IMR-90 (cell line): Measurements from ENCODE around the gene BRPF1. TPM values are rescaled to one million over a fixed set of nuclear protein-coding genes. Genes with fewer than 3 reads are reported as not detected.

ENCODE experiments used
- ATAC-seq: fragments of 200-7000 bp; cut with Tn5 transposase; 2 replicates; pipeline ENCODE4 v1.9.1; 2020; ENCODE audit warnings: low read depth, mild to moderate bottlenecking, moderate library complexity
- BruUV-seq: library from RNA; stranded (reverse); fragments of 400-500 nt; replicated peaks from 2 replicates; lab custom pipeline; 2021; lab: Mats Ljungman, UMichigan
- CTCF ChIA-PET: fragments of 300-600 bp; formaldehyde crosslinking; extraction: SDS; loops from one replicate; lab custom pipeline; 2021; ENCODE audit warnings: antibody characterized with exemption; lab: Yijun Ruan, JAX
- POLR2A ChIA-PET: fragments of 300-600 bp; sonication (Branson Sonifier 250); formaldehyde crosslinking; loops from one replicate; lab custom pipeline; 2022; ENCODE audit warnings: antibody characterized with exemption; ENCODE audit not compliant: unreplicated experiment; lab: Charles Lee
- DNase-seq: peaks from one replicate; pipeline ENCODE4 v3.0.0; 2013
- H2AFZ ChIP-seq: replicated peaks from 2 replicates; pipeline ENCODE3; 2013; ENCODE audit warnings: low read length, mild to moderate bottlenecking; ENCODE audit not compliant: poor library complexity
- H2AK5ac ChIP-seq: 2 replicates; pipeline ENCODE4 v1.6.1; 2013; ENCODE audit warnings: low read depth, low read length, inconsistent platforms
- H2AK9ac ChIP-seq: replicated peaks from 2 replicates; pipeline ENCODE3; 2013; ENCODE audit warnings: mild to moderate bottlenecking, low read depth, low read length, moderate library complexity; ENCODE audit not compliant: poor library complexity
- H2BK120ac ChIP-seq: 2 replicates; pipeline ENCODE4 v1.6.1; 2013; ENCODE audit warnings: low read depth, low read length, inconsistent platforms
- H2BK15ac ChIP-seq: 3 replicates; pipeline ENCODE4 v1.6.1; 2013; ENCODE audit warnings: low read depth, low read length, inconsistent platforms
- H2BK20ac ChIP-seq: 2 replicates; pipeline ENCODE4 v1.6.1; 2013; ENCODE audit warnings: low read depth, mild to moderate bottlenecking, inconsistent platforms, low read length, moderate library complexity
- H2BK5ac ChIP-seq: 2 replicates; pipeline ENCODE4 v1.6.1; 2013; ENCODE audit warnings: mild to moderate bottlenecking, low read depth, low read length, inconsistent platforms; ENCODE audit not compliant: poor library complexity, severe bottlenecking
- H3K14ac ChIP-seq: replicated peaks from 2 replicates; pipeline ENCODE4 v1.6.1; 2013; ENCODE audit warnings: low read depth, low read length, inconsistent platforms
- H3K18ac ChIP-seq: 2 replicates; pipeline ENCODE4 v1.6.1; 2013; ENCODE audit warnings: low read depth, low read length, control low read depth
- H3K23ac ChIP-seq: 2 replicates; pipeline ENCODE4 v1.6.1; 2013; ENCODE audit warnings: low read depth, low read length, inconsistent platforms
- H3K27ac ChIP-seq: 2 replicates; pipeline ENCODE4 v1.5.1; 2013; ENCODE audit warnings: mild to moderate bottlenecking, control low read depth, low read length; ENCODE audit not compliant: insufficient read depth
- H3K27me3 ChIP-seq: 2 replicates; pipeline ENCODE4 v1.6.1; 2013; ENCODE audit warnings: low read length; ENCODE audit not compliant: control insufficient read depth, insufficient read depth
- H3K36me3 ChIP-seq: 2 replicates; pipeline ENCODE4 v1.6.1; 2013; ENCODE audit warnings: low read length, mixed read lengths; ENCODE audit not compliant: control insufficient read depth, insufficient read depth
- H3K4ac ChIP-seq: 2 replicates; pipeline ENCODE4 v1.6.1; 2013; ENCODE audit warnings: low read depth, low read length, inconsistent platforms
- H3K4me1 ChIP-seq: 2 replicates; pipeline ENCODE4 v1.6.1; 2013; ENCODE audit warnings: low read length, mixed read lengths; ENCODE audit not compliant: control insufficient read depth, insufficient read depth
- H3K4me2 ChIP-seq: 2 replicates; pipeline ENCODE4 v1.6.1; 2013; ENCODE audit warnings: low read depth, mild to moderate bottlenecking, control low read depth, low read length, moderate library complexity
- H3K4me3 ChIP-seq: 2 replicates; pipeline ENCODE4 v1.5.1; 2013; ENCODE audit warnings: low read depth, mild to moderate bottlenecking, control low read depth, low read length, moderate library complexity; ENCODE audit not compliant: insufficient read depth
- H3K56ac ChIP-seq: 2 replicates; pipeline ENCODE4 v1.6.1; 2013; ENCODE audit warnings: low read length, inconsistent platforms; ENCODE audit not compliant: insufficient read depth; ENCODE audit errors: extremely low read depth
- H3K79me1 ChIP-seq, 2 experiments: 2 replicates each; pipeline ENCODE4 v1.6.1; 2013; ENCODE audit warnings: low read length in 2 of 2, inconsistent platforms in 1 of 2, low read depth in 1 of 2
- H3K9ac ChIP-seq: 2 replicates; pipeline ENCODE4 v1.6.1; 2013; ENCODE audit warnings: low read depth, low read length, control low read depth
- H3K9me1 ChIP-seq: 2 replicates; pipeline ENCODE4 v1.6.1; 2013; ENCODE audit warnings: low read length, inconsistent platforms; ENCODE audit not compliant: insufficient read depth
- H3K9me3 ChIP-seq: 2 replicates; pipeline ENCODE4 v1.6.1; 2013; ENCODE audit warnings: low read length; ENCODE audit not compliant: control insufficient read depth, insufficient read depth
- H4K20me1 ChIP-seq: 2 replicates; pipeline ENCODE4 v1.6.1; 2013; ENCODE audit warnings: low read length, inconsistent platforms; ENCODE audit not compliant: insufficient read depth
- H4K5ac ChIP-seq: 2 replicates; pipeline ENCODE4 v1.6.1; 2013; ENCODE audit warnings: mild to moderate bottlenecking, low read depth, low read length, control low read depth
- H4K8ac ChIP-seq, 2 experiments: 2 replicates each; pipeline ENCODE4 v1.6.1; 2013; ENCODE audit warnings: low read depth in 2 of 2, low read length in 2 of 2, control low read depth in 1 of 2, inconsistent platforms in 1 of 2
- H4K91ac ChIP-seq: 2 replicates; pipeline ENCODE4 v1.6.1; 2013; ENCODE audit warnings: low read depth, low read length, inconsistent platforms; ENCODE audit not compliant: insufficient read depth
- BHLHE40 ChIP-seq: fragments of 150-350 bp; IDR thresholded peaks from 2 replicates; pipeline ENCODE4 v1.6.1; 2016; ENCODE audit warnings: mild to moderate bottlenecking, low read depth, low read length
- CHD1 ChIP-seq: IDR thresholded peaks from 2 replicates; pipeline ENCODE4 v1.6.1; 2012; ENCODE audit warnings: low read depth, low read length, improper control_type of control experiment
- CTCF ChIP-seq: conservative IDR thresholded peaks from 2 replicates; pipeline ENCODE4 v1.5.1; 2012; ENCODE audit warnings: mild to moderate bottlenecking, low read depth, low read length, improper control_type of control experiment
- ELK1 ChIP-seq: fragments of 150-350 bp; IDR thresholded peaks from 2 replicates; pipeline ENCODE4 v1.6.1; 2016; ENCODE audit warnings: low read depth, mild to moderate bottlenecking, low read length, moderate library complexity, borderline replicate concordance
- FOS ChIP-seq: fragments of 150-350 bp; IDR thresholded peaks from 2 replicates; pipeline ENCODE4 v1.6.1; 2016; ENCODE audit warnings: low read depth, low read length
- MAFK ChIP-seq: IDR thresholded peaks from 2 replicates; pipeline ENCODE4 v1.6.1; 2012; ENCODE audit warnings: low read depth, low read length, improper control_type of control experiment
- MXI1 ChIP-seq: IDR thresholded peaks from 2 replicates; pipeline ENCODE4 v1.6.1; 2012; ENCODE audit warnings: low read depth, mild to moderate bottlenecking, low read length, moderate library complexity, borderline replicate concordance
- NFE2L2 ChIP-seq: fragments of 150-350 bp; IDR thresholded peaks from 2 replicates; pipeline ENCODE4 v1.6.1; 2016; ENCODE audit warnings: low read depth, mild to moderate bottlenecking, low read length
- POLR2A ChIP-seq: IDR thresholded peaks from 2 replicates; pipeline ENCODE4 v1.6.1; 2012; ENCODE audit warnings: mild to moderate bottlenecking, low read depth, low read length
- RAD21 ChIP-seq: IDR thresholded peaks from 2 replicates; pipeline ENCODE4 v1.6.1; 2012; ENCODE audit warnings: low read length, improper control_type of control experiment
- RCOR1 ChIP-seq: IDR thresholded peaks from 2 replicates; pipeline ENCODE4 v1.6.1; 2012; ENCODE audit warnings: mild to moderate bottlenecking, low read length, improper control_type of control experiment; ENCODE audit not compliant: insufficient replicate concordance
- RFX5 ChIP-seq: IDR thresholded peaks from 2 replicates; pipeline ENCODE4 v1.8.0; 2012; ENCODE audit warnings: low read depth, mild to moderate bottlenecking, low read length, moderate library complexity
- SMC3 ChIP-seq: fragments of 150-350 bp; IDR thresholded peaks from 2 replicates; pipeline ENCODE4 v1.6.1; 2016; ENCODE audit warnings: low read depth, mild to moderate bottlenecking, antibody characterized with exemption, low read length, moderate library complexity
- USF2 ChIP-seq: fragments of 150-350 bp; IDR thresholded peaks from 2 replicates; pipeline ENCODE4 v1.6.1; 2017; ENCODE audit warnings: mild to moderate bottlenecking, antibody characterized with exemption, low read length, low read depth
- WGBS, 2 experiments: methylation state at CpG; one replicate each; pipeline versions ENCODE4 v1.1.5 to v1.1.7; 2013; ENCODE audit warnings: missing lambda C conversion rate in 2 of 2; ENCODE audit not compliant: insufficient read length in 1 of 2; ENCODE audit errors: extremely low coverage in 2 of 2; 5-methylcytosine and 5-hydroxymethylcytosine counted together
- dilution Hi-C: fragments of 300-500 bp; cut with HindIII; formaldehyde crosslinking; loops from one replicate; pipeline ENCODE4 v1.14.3; 2018; ENCODE audit warnings: low sequenced_read_pairs; ENCODE audit not compliant: unreplicated experiment
- in situ Hi-C: fragments of 300-500 bp; cut with MboI; formaldehyde crosslinking; loops from 3 replicates; pipeline ENCODE4 v1.14.3; 2019; ENCODE audit warnings: low sequenced_read_pairs, inconsistent platforms, mixed read lengths
- intact Hi-C: fragments of 100-400 bp; cut with micrococcal nuclease; formaldehyde crosslinking; loops from 2 replicates; pipeline ENCODE4 v1.10.0; 2022
- polyA plus RNA-seq, 3 experiments: library from polyadenylated mRNA; depleted of rRNA; stranded (reverse); fragments of >200 nt; gene quantifications; 2 replicates each; pipeline ENCODE4 v1.2.3, GENCODE V29; 2012; ENCODE audit warnings: low replicate concordance in 1 of 3
- total RNA-seq: library from RNA; depleted of rRNA; stranded (reverse); fragments of >200 nt; gene quantifications from 2 replicates; pipeline ENCODE4 v1.2.3, GENCODE V29; 2012

Gene BRPF1
- total and polyA plus RNA-seq, 2 of the 4 experiments (the other 2 are of a cell fraction): 13.6 to 15.6 TPM

GRCh38 chr3:9770276-9770812, 38.8 kb downstream of the BRPF1 start:
- dilution Hi-C loops: no loop called here
- peaks cover 27% of the 10 kb centered on the region for H3K4me1 ChIP-seq
- peak overlapping the region; percentile 66 for H3K27ac ChIP-seq
- peak overlapping the region; percentile 42 for H2BK5ac ChIP-seq
- H4K5ac ChIP-seq: peak overlapping the region; percentile 86
- WGBS, 2 experiments: no CpG with 5 or more reads among the region's 15 CpGs
- peak overlapping the region; percentile 75 for H2AK5ac ChIP-seq
- peaks cover 16 to 43% of the 10 kb centered on the region in 2 experiments; a peak in 3 of 4 replicates for H3K79me1 ChIP-seq
- no TSS peak for BruUV-seq
- POLR2A ChIA-PET: no interaction called here
- peak overlapping the region; percentile 68; the same call in 1 of the 2 replicates for H3K56ac ChIP-seq
- peak overlapping the region; percentile 76 to 94; a peak in 3 of 4 replicates for H4K8ac ChIP-seq
- intact Hi-C loops: no loop called here
- peak overlapping the region; percentile 80 for H4K91ac ChIP-seq
- TF ChIP-seq CHD1 (no peak), CTCF (no peak), USF2 (peak; percentile 73), ELK1 (no peak), FOS (no peak), RCOR1 (no peak), POLR2A (no peak), MAFK (no peak), MXI1 (no peak), NFE2L2 (no peak), RFX5 (no peak), RAD21 (no peak), BHLHE40 (peak; percentile 50; the same call in 1 of the 2 replicates), SMC3 (no peak)
- DNase-seq: no peak
- H3K27me3 ChIP-seq: no peaks in the 10 kb centered on the region
- peak; percentile 2; the same call in 1 of the 2 replicates for ATAC-seq
- no peaks in the 10 kb centered on the region for H3K9me3 ChIP-seq
- 0 out of 2 replicates have a peak, but pooled peaks cover 1% of the 10 kb centered on the region for H3K36me3 ChIP-seq
- peak overlapping the region; percentile 88 for H3K9ac ChIP-seq
- H2BK120ac ChIP-seq: peak overlapping the region; percentile 39; the same call in 1 of the 2 replicates
- peak overlapping the region; percentile 72 for H3K4me3 ChIP-seq
- in situ Hi-C loops: no loop called here
- H3K23ac ChIP-seq: peak overlapping the region; percentile 39; the same call in 1 of the 2 replicates
- H3K9me1 ChIP-seq: peaks cover 27% of the 10 kb centered on the region
- peak overlapping the region; percentile 87 for H3K18ac ChIP-seq
- H2BK15ac ChIP-seq: no peak overlapping the region; the same call in 2 of the 3 replicates
- H3K14ac ChIP-seq: peak overlapping the region; percentile 54
- H3K4ac ChIP-seq: peak overlapping the region; percentile 78
- peak overlapping the region; percentile 98 for H3K4me2 ChIP-seq
- H2AK9ac ChIP-seq: peak overlapping the region; percentile 87
- peak overlapping the region; percentile 98 for H2AFZ ChIP-seq
- H2BK20ac ChIP-seq: no peak overlapping the region
- CTCF ChIA-PET: no interaction called here
- peaks cover 8% of the 10 kb centered on the region; the same call in 1 of the 2 replicates for H4K20me1 ChIP-seq
